ENCODE measurements around the gene HECTD2. TPM values are rescaled to one million over a fixed set of nuclear protein-coding genes. Genes with fewer than 3 reads are reported as not detected.

Gene HECTD2
- total and polyA plus RNA-seq, 9 of the 15 experiments (the other 6 are each of a cell fraction or from before 2014, with no cell fraction given), result 1.3 to 5.9 (median 3.9) TPM

DNA sequence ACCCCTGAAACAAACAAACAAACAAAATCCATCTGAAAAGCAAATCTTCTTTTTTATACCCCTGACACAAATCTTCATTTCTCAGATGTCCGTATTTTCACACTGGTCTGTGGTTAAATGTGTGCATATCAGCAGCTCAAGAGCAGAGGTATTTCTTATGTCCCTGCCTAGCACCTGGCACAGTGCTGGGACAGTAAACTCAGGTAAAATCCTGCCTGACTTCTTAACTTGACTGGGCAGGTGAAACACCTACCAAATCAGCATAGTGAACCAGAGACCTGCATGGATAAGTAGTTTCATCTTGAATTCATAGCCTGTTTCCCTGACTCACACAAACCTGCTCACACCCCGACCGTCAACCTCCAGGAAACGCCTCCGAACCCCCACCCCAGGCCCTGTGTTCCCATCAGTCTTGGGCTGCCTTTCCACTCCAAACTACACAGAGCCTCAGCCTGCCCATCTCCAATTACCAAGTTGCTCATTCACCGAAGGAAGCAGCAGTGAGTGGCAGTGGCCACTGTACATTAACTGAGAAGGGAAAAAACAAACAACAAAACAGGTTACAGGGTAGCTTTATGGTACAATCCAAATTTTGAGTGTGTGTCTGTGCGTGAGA lies 109.9 kb downstream of the HECTD2 start:
- intact Hi-C loops (cut with micrococcal nuclease), result no loop called here
- Histone ChIP-seq H3K36me3 (ENCODE audit: control insufficient read depth, insufficient read depth, low read length) (no peaks in the 10 kb centered on the region), H2AFZ (ENCODE audit: low read depth, low read length) (no peak overlapping the region), H3K9me3 (replicated peaks; ENCODE audit: control insufficient read depth, insufficient read depth, low read depth, low read length) (no peaks in the 10 kb centered on the region), H3K79me2 (ENCODE audit: control insufficient read depth, insufficient read depth, low read length) (no peaks in the 10 kb centered on the region), H3K9ac (ENCODE audit: insufficient read depth in 1 of 2, low read depth in 2 of 2, low read length in 2 of 2) (no peak overlapping the region), H3K4me1 (replicated peaks in 1 of 2; ENCODE audit: control insufficient read depth in 2 of 2, insufficient read depth in 2 of 2, low read length in 2 of 2) (no peaks in the 10 kb centered on the region), H3K27me3 (ENCODE audit: control insufficient read depth in 2 of 2, insufficient read depth in 2 of 2, low read length in 2 of 2) (peaks cover 0 to 4% of the 10 kb centered on the region in 2 experiments; a peak in 1 of 5 replicates), H3K4me3 (no peak overlapping the region), H4K20me1 (replicated peaks; ENCODE audit: control insufficient read depth, insufficient read depth, low read length) (no peaks in the 10 kb centered on the region), H3K4me2 (ENCODE audit: insufficient read depth, low read length) (no peak overlapping the region), H3K27ac (ENCODE audit: extremely low read depth, low read depth, low read length) (no peak overlapping the region), H3K9me1 (ENCODE audit: control insufficient read depth, insufficient read depth, low read length) (no peaks in the 10 kb centered on the region)
- TF ChIP-seq CAMTA2 (CRISPR knock-in tag; conservative IDR thresholded peaks at IDR 0.05), result no peak
- CTCF ChIA-PET (ENCODE audit: low intra/inter-chr PET ratio), result no interaction called here
- in situ Hi-C loops (cut with MboI), result no loop called here
- POLR2A ChIA-PET, result no interaction called here
- BruUV-seq (replicated peaks), result no TSS peak
- WGBS (ENCODE audit: insufficient coverage, low coverage, missing lambda C conversion rate), result 53% methylated on average over 4 of the region's 7 CpGs
- DNase-seq (ENCODE audit: extremely low read depth in 1 of 4, low spot score in 3 of 4) (no peak), FAIRE-seq (no peak), ATAC-seq (no peak)

DNA sequence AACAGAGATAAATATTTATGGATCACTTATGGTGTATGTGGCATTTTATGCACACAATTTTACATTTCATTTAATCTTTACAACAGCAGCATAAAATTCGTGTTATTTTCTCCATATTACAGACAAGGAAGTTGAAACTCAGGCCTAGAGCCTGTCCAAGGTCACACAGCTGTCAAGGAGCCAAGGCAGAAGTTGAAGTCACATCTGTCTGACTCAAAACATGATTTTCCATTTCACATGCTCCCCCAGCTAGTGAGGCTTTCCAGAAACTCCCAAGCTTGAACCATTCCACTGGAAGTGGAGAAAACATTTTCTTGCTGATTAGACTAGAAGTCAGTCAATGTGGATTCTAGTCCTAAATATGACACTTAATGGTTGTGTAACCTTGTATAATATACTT lies 110.5 kb downstream of the HECTD2 start:
- H3K9me1 ChIP-seq (ENCODE audit: control insufficient read depth, insufficient read depth, low read length), result no peaks in the 10 kb centered on the region
- no TSS peak for BruUV-seq (replicated peaks)
- CTCF ChIA-PET (ENCODE audit: low intra/inter-chr PET ratio), result no interaction called here
- no peaks in the 10 kb centered on the region for H3K4me1 ChIP-seq (replicated peaks in 1 of 2; ENCODE audit: control insufficient read depth in 2 of 2, insufficient read depth in 2 of 2, low read length in 2 of 2)
- H3K4me3 ChIP-seq, result no peak overlapping the region
- H3K36me3 ChIP-seq (ENCODE audit: control insufficient read depth, insufficient read depth, low read length), result no peaks in the 10 kb centered on the region
- no peaks in the 10 kb centered on the region for H3K79me2 ChIP-seq (ENCODE audit: control insufficient read depth, insufficient read depth, low read length)
- TF ChIP-seq DNMT1 (IDR thresholded peaks at IDR 0.05) (no peak), MAFF (IDR thresholded peaks at IDR 0.05; ENCODE audit: low read length) (no peak), ZNF695 (CRISPR knock-in tag; IDR thresholded peaks at IDR 0.05) (no peak), RBM15 (IDR thresholded peaks at IDR 0.05; ENCODE audit: insufficient read depth, low read length) (no peak), SETDB1 (IDR thresholded peaks at IDR 0.05; ENCODE audit: low read length) (no peak), CC2D1A (IDR thresholded peaks at IDR 0.05) (no peak), NR2C1 (IDR thresholded peaks at IDR 0.05) (no peak), NR2C1 (tag; IDR thresholded peaks at IDR 0.05) (no peak)
- TF ChIP-seq, protein P1, sequence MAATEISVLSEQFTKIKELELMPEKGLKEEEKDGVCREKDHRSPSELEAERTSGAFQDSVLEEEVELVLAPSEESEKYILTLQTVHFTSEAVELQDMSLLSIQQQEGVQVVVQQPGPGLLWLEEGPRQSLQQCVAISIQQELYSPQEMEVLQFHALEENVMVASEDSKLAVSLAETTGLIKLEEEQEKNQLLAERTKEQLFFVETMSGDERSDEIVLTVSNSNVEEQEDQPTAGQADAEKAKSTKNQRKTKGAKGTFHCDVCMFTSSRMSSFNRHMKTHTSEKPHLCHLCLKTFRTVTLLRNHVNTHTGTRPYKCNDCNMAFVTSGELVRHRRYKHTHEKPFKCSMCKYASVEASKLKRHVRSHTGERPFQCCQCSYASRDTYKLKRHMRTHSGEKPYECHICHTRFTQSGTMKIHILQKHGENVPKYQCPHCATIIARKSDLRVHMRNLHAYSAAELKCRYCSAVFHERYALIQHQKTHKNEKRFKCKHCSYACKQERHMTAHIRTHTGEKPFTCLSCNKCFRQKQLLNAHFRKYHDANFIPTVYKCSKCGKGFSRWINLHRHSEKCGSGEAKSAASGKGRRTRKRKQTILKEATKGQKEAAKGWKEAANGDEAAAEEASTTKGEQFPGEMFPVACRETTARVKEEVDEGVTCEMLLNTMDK (IDR thresholded peaks at IDR 0.05; ENCODE audit: borderline replicate concordance, insufficient read depth, low read depth, low read length, poor library complexity, severe bottlenecking), result no peak
- no peak for FAIRE-seq
- no peaks in the 10 kb centered on the region for H3K9me3 ChIP-seq (replicated peaks; ENCODE audit: control insufficient read depth, insufficient read depth, low read depth, low read length)
- H3K27me3 ChIP-seq (ENCODE audit: control insufficient read depth in 2 of 2, insufficient read depth in 2 of 2, low read length in 2 of 2), result peaks cover 0 to 10% of the 10 kb centered on the region in 2 experiments; a peak in 1 of 5 replicates
- no peak for ATAC-seq
- POLR2A ChIA-PET, result no interaction called here
- H3K4me2 ChIP-seq (ENCODE audit: insufficient read depth, low read length), result no peak overlapping the region
- H3K9ac ChIP-seq (ENCODE audit: insufficient read depth in 1 of 2, low read depth in 2 of 2, low read length in 2 of 2), result no peak overlapping the region
- H3K27ac ChIP-seq (ENCODE audit: extremely low read depth, low read depth, low read length), result no peak overlapping the region
- in situ Hi-C loops (cut with MboI), result no loop called here
- no peak overlapping the region for H2AFZ ChIP-seq (ENCODE audit: low read depth, low read length)
- intact Hi-C loops (cut with micrococcal nuclease), result no loop called here
- no peaks in the 10 kb centered on the region for H4K20me1 ChIP-seq (replicated peaks; ENCODE audit: control insufficient read depth, insufficient read depth, low read length)
- DNase-seq (ENCODE audit: extremely low read depth in 1 of 4, low spot score in 3 of 4), result no peak
- WGBS (ENCODE audit: insufficient coverage, low coverage, missing lambda C conversion rate), result 0% methylated on average over 1 of the region's 1 CpG

Measured in K562 (cell line).